GM19438 (cell line): Measurements from ENCODE around the gene ARF6.
"Not testable (repeated sequence)": the region's sequence is repeated elsewhere in the genome, so short reads cannot be mapped to it uniquely, and the experiment has no call there.

Source experiments
- ATAC-seq: cut with Tn5 transposase; IDR thresholded peaks from one replicate; pipeline ENCODE4 v1.9.1; 2021; ENCODE audit warnings: low read depth; ENCODE audit not compliant: unreplicated experiment

The ARF6 gene

DNA sequence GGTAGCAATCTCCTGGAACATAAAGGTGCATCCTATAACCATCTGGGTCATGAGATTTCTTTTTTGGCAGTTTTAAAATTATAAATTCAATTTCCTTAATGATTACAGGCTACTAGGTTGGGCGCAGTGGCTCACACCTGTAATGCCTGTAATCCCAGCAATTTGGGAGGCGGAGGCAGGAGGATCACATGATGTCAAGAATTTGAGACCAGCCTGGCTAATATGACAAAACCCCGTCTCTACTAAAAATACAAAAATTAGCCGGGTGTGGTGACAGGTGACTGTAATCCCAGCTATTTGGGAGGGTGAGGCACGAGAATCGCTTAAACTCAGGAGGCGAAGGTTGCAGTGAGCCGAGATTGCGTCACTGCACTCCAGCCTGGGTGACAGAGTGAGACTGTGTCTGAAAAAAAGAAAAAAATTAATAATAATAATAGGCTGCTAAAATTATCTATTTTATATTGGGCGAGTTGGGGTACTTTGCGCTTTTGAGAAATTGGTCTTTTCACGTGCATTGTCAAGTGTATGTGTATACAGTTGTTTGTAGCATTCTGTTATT, 17.2 kb upstream of the ARF6 start:
- ATAC-seq = no peak

DNA sequence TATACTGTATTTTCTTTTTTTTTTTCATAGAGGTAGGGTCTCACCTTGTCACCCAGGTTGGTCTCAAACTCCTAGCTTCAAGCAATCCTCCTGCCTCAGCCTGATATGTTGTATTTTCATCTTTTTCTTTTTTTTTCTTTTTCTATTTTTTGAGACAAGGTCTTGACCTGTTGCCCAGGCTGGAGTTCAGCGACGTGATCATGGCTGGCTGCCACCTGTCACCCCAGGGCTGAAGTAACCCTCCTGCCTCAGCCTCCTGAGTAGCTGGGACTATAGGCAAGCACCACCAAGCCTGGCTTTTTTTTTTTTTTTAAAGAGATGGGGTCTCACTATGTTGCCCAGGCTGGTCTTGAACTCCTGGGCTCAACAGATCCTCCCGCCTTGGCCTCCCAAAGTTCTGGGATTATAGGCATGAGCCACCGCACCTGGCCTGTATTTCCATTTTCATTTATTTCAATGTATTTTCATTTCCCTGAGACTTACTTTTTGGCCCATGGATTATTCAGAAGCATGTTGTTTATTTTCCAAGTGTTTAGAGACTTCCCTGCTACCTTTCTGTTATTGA, 16.2 kb upstream of the ARF6 start:
- no peak for ATAC-seq

DNA sequence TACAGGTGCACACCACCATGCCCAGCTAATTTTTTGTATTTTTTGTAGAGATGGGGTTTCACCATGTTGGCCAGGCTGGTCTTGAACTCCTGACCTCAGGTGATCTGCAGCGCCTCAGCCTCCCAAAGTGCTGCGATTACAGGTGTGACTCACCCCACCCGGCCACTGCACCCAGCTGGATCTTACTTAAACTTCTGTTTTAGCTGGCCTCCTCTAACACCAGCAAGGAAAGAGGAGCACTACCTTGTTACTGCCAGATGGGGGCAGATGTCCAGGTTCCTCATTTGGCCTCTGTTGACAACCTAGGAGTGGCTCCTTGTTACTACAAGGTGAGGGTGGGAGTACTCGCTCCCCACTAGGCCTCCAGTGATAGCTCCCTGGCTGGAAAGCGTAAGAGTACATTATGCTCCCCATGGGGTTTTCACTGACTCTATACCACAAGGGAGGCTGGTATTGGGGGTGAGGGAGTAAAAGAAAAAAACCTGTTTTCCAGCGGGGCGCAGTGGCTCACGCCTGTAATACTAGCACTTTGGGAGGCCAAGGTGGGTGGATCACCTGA, 13.2 kb upstream of the ARF6 start:
- peak; percentile 89 for ATAC-seq

DNA sequence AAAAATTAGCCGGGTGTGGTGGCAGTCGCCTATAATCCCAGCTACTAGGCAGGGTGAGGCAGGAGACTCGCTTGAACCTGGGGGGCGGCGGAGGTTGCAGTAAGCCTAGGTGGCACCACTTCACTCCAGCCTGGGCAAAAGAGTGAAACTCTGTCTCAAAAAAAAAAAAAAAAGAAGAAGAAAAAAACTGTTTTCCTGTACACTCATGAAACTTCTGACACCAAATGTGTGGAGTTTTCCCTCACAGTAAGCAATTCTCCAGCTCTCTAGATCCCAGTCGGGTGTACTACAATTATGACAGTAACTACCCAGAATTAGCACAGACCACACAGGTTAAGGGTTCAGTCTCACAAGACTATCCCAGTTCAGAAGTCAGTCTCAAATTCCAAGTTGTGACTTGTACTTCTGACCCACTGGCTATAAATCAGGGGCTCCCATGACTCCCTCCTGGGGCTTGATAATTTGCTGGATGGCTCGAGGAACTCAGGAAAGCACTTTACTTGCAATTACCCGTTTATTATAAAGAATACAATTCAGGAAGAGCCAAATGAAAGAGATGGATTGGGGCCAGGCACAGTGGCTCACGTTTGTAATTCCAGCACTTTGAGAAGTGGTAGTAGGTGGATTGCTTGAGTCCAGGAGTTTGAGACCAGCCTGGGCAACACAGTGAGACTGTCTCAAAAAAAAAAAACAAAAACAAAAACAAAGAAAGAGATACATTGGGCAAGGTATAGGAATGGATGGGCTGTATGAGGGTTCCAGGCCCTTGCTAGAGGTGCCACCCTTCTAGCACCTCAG, 12.4 kb upstream of the ARF6 start:
- ATAC-seq = no peak

DNA sequence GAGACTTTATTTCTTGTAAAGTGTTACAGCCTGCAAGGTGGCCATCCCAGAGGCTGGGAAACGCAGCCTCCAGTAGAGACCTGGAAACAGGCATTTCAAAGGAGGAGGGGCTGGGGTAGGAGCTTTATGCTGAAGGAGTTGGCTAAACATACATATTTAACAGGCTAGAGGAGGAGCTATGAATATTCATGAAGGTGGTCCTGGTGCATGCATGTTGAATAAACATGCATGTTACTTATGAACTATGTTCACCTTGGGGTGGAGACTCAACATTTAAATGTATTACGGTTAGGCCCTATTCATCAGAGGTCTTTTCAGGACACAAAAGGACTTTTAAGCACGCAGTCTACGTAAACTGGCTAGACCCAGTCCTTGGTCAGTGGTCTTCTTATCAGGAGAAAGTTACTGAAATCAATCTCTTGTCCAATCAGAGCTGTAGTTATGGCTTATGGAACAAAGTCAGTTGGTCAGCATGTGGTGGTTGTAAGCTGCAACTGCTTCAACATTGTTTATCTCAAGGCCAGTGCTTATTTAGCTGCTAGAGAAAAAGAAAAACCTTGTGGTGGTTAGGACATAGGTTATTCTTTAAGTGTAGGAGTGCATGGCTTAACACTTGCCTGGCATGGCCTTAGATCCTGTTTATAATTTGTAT, 11.4 kb upstream of the ARF6 start:
- ATAC-seq = no peak

DNA sequence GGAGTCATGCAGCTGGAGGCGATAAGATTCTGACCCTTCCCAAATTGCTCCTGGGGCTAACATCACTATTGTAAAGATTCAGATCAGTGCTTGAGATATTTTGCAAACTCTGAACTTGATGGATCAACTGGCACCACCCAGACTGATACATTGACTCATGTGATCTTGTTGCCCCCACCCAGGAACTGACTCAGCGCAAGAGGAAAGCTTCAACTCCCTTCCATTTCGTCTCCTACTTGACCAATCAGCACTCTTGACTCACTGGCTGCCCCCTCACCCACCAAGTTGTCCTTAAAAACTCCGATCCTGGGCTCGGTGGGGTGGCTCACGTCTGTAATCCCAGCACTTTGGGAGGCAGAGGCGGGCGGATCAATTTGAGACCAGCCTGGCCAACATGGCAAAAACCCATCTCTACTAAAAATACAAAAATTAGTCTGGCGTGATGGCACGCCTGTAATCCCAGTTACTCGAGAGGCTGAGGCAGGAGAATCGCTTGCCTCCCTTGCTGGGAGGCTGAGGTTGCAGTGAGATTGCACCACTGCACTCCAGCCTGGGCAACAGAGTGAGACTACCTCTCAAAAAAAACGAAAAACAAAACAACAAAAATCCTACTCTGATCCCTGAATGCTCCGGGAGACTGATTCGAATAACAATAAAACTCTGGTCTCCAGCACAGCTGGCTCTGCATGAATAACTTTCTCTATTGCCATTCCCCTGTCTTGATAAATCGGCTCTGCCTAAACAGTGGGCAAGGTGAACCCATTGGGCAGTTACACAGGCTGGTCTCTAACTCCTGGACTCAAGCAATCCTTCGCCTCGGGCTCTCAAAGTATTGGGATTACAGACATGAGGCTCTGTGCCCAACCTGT, 9.8 kb upstream of the ARF6 start:
- no peak for ATAC-seq

DNA sequence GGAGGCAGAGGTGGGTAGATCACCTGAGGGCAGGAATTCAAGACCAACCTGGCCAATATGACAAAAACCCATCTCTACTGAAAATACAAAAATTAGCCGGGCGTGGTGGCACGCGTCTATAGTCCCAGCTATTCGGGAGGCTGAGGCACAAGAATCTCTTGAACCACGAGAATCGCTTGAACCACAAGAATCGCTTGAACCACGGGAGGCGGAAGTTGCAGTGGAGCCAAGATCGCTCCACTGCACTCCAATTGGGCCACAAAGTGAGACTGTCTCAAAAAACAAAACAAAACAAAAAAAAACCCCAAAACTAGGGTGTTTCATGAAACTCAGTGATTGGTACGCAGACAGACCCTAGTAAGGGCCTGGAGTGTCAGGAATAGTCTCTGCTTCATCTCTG, 6.4 kb upstream of the ARF6 start:
- ATAC-seq = no peak

DNA sequence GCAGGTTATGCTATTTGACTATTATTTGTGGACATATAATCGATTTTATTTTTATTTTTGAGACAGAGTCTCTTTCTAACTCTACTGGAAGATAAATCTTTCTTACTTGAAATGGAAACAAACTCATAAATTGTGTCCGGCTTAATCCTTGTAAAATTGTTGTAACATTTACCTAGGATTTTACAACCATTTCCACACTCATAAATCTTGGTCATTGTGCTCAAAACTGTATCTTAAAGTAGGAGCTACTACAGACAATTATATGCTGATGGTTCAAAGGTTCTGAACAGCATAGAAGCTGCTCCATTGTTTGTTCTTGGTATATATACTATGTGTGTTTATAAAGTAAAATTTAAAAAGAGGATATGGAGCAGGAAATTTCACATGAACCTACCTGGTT, 4.6 kb upstream of the ARF6 start:
- ATAC-seq = no peak

DNA sequence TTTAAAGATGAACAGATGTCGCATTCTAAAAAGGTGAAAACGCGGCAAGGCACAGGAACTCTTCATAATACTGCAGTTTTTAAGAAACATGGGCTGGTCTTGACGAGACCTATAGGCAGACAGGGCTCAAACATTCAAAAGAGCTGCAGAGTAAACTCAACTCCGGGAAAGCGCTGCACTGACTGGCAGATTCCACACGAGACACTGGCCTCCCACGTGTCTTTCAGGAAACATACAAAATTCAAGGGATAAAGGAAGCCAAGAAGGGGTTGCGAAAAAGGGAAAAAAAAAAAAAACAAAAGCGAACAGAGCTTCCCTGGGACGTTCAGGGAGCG, 614 bp upstream of the ARF6 start:
- peak; percentile 47 for ATAC-seq

DNA sequence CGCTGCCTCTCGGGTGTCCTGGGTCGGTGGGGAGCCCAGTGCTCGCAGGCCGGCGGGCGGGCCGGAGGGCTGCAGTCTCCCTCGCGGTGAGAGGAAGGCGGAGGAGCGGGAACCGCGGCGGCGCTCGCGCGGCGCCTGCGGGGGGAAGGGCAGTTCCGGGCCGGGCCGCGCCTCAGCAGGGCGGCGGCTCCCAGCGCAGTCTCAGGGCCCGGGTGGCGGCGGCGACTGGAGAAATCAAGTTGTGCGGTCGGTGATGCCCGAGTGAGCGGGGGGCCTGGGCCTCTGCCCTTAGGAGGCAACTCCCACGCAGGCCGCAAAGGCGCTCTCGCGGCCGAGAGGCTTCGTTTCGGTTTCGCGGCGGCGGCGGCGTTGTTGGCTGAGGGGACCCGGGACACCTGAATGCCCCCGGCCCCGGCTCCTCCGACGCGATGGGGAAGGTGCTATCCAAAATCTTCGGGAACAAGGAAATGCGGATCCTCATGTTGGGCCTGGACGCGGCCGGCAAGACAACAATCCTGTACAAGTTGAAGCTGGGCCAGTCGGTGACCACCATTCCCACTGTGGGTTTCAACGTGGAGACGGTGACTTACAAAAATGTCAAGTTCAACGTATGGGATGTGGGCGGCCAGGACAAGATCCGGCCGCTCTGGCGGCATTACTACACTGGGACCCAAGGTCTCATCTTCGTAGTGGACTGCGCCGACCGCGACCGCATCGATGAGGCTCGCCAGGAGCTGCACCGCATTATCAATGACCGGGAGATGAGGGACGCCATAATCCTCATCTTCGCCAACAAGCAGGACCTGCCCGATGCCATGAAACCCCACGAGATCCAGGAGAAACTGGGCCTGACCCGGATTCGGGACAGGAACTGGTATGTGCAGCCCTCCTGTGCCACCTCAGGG, 679 bp downstream of the ARF6 start:
- ATAC-seq = peak; percentile 41

DNA sequence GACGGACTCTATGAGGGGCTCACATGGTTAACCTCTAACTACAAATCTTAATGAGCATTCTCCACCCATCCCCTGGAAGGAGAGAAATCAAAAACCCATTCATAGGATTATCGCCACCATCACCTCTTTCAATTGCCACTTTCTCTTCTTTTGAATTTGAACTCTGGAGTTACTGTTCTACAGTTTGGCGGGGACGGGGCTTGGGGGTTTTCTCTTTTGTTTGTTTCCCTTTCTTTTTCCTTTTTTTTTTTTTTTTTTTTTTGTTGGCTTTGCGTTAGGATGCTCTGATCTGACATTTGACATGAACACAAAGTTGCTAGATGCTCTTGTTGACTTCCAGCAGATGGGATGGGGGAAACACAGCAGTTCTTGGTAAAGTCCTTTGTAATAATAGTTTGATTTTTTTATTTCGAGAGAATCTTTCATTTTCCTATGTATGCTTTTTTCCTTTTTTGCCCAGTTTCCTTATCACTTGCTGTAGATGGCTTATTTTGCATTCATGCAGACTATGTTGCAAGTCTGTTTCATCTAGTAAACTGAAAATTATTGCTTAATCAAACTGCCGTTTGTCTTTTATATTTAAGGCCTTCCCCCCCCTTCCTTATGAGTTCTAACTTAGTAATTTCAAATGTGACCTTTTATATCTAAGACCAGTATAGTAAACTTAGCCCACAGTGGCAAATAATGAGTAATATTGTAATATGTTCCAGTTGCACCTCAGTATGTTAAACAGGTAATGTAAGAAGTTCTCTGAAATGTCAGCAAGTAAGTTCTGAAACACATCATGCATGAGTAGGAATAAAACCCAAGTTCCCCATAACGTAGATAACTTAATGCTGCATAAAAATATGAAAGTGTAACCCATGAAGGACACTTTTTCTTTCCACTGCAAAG, 1.6 kb downstream of the ARF6 start:
- not testable (repeated sequence) for ATAC-seq

DNA sequence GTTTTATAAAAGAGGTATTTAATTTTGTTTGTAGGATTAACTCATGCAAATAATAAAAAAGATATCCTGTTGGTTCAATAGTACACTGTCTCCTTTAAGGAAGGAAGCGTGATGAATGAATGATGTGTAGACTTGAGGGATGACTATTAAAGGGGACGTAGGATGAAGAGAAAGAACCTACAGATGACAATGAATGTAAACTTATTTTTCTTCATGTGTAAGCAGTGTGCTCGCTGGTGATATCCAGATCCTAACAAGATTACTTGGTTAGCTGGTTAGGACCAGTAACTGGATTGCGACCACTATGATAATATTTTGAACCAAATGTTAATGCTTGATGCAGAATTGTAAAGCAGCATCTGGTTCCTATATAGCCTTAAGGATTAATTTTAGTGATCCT, 2.6 kb downstream of the ARF6 start:
- ATAC-seq = no peak

DNA sequence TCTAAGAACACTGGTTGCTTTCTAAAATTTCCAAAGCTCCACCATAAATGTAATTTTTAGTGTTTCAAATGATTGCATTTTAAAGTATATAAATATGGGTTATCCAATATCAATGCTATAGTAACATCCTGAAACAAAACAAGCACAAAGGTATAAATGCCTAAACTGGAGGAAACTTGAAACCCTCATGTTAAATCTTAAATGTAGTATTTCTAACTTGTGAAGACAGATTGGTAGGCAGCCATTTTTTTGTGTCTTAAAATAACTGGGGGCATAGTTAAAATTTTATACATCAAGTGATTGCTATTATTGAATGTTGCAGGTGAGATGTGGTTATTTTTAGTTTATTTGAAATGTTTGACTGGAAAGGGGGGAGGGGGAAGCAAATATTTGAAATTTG, 3.4 kb downstream of the ARF6 start:
- not testable (repeated sequence) for ATAC-seq

DNA sequence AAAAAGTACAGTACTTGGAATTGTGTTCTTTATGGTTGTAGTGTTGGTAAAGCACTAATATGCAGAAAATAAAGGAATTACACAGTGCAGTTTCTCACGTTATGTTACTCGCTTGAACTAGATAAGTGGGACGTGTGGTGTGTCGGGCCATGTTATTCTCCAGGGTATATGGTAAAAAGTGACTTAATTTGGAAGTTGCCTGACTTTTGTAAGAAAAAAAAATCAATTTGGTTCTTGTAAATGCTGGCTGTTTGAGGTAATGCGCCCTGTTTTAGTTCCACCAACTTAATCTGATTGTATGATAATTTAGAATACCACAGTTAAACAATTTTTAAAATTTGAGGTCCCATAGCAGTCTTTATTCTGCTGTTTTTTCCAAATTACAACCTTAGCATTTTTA, 4.1 kb downstream of the ARF6 start:
- ATAC-seq = no peak

DNA sequence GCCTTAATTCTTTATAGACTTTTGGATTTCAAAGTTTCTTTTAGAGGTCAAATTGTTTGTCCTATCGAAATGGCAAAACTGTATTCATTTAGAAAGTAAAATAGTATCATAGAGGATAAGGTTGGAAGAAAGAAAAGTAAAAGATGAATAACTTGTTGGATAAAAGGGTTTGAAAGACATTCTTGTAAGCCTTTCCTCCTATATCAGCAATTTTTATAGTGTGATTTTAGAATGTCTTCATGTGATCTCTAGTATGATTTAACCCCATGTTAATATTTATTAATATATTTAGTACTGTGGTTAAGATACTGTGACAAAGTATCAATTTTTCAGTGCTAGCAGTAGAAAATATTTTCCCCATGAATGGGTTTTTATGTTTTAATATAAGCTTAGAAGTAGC, 4.5 kb downstream of the ARF6 start:
- ATAC-seq = no peak

DNA sequence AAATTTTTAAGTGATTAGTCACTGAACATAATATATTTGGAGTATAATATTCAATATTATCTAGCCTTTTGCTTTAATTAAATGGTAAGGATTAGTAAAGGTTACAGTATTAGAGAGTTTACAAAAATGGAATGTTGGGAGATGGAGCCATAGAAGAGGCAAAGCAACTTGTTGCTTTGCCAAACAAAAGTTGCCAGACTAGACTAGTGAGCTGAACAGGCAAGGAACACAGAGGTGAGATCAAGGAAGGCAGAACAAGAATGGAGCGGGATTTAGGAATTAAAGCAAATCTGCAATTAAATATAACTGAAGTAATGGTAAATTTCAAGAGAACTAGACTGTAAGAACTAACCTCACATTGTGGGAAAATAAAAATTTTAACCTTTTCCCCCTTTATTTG, 5.1 kb downstream of the ARF6 start:
- ATAC-seq = no peak

DNA sequence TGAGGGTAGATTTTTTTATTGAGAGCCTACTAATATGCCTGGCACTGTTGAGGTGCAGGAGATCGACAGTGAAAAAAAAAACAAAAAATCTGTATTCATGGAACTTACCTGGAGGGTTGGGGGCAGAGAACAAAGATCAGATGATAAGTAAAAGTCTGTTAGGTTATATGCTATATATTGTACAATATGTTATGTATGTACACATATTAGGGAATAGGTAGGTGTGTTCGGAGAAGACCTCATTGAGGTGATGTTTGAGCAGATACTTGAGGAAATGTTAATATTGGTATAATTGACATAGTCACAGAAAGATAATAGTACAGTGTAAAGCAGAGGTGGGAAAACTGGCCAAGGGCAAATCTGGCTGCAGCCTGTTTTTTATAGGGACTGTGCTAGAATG, 5.6 kb downstream of the ARF6 start:
- no peak for ATAC-seq

DNA sequence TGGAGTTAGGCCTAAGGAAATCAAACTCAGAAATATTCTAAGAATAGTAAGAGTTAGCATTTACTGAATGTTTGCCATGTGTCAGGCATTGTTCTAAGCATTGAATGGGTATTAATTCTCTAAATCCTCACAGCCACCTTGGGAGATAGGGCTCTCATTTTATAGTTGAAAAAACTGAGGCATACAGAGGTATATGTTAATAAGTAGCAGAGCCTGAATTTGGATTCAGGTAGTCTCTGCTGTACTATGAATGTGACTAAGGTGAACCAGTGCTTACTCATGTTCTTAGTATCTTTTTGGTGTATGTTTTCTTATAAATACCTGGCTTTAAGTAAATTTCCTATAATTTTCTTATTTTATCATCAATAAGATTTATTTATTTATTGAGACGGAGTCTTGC, 8.1 kb downstream of the ARF6 start:
- ATAC-seq = no peak
